Right lobe of liver (tissue), 4 donors: ENCODE data around the gene NEDD4L.

Source experiments
- POLR2A ChIP-seq: fragments of 450-650 bp; IDR thresholded peaks from one replicate; pipeline ENCODE4 v1.6.1; 2017; ENCODE audit warnings: antibody characterized with exemption, mild to moderate bottlenecking
- TF ChIP-seq, protein P1 (sequence below), 4 donors: fragments of 200-600 bp in 3 of 4; fragments of 450-650 bp in 1 of 4; IDR thresholded peaks; one replicate each; pipeline versions ENCODE4 v1.5.1 to v1.8.0; 2016 to 2022; ENCODE audit warnings: antibody characterized with exemption in 4 of 4, mild to moderate bottlenecking in 2 of 4
- donor health status: DM: no; HTN: no; CAD: no.
- donor health status: DM: no; HTN: no; CAD: no.
- donor health status: DM: no; HTN: yes; CAD: no.

- TF ChIP-seq, protein P1, sequence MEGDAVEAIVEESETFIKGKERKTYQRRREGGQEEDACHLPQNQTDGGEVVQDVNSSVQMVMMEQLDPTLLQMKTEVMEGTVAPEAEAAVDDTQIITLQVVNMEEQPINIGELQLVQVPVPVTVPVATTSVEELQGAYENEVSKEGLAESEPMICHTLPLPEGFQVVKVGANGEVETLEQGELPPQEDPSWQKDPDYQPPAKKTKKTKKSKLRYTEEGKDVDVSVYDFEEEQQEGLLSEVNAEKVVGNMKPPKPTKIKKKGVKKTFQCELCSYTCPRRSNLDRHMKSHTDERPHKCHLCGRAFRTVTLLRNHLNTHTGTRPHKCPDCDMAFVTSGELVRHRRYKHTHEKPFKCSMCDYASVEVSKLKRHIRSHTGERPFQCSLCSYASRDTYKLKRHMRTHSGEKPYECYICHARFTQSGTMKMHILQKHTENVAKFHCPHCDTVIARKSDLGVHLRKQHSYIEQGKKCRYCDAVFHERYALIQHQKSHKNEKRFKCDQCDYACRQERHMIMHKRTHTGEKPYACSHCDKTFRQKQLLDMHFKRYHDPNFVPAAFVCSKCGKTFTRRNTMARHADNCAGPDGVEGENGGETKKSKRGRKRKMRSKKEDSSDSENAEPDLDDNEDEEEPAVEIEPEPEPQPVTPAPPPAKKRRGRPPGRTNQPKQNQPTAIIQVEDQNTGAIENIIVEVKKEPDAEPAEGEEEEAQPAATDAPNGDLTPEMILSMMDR (IDR thresholded peaks at IDR 0.05): no peak
- no peak for TF ChIP-seq POLR2A
These were observed 277.0 kb downstream of the NEDD4L start for GRCh38 chr18:58320907-58321561.
